ENCODE data around the gene LAMTOR5.

The LAMTOR5 gene

GRCh38 chr1:110393691-110394492 lies 13.6 kb downstream of the LAMTOR5 start:
- DNase-seq = no peak

- DNase-seq = no peak
These were observed 14.2 kb downstream of the LAMTOR5 start for GRCh38 chr1:110393286-110393685.

GRCh38 chr1:110390692-110391245 lies 16.7 kb downstream of the LAMTOR5 start, which contains the start of gene SLC16A4:
SLC16A4 (minus strand) TSS chr1:110391026; CDS start chr1:110389323, 1,703 bp downstream.
- DNase-seq = peak; percentile 37

DNA sequence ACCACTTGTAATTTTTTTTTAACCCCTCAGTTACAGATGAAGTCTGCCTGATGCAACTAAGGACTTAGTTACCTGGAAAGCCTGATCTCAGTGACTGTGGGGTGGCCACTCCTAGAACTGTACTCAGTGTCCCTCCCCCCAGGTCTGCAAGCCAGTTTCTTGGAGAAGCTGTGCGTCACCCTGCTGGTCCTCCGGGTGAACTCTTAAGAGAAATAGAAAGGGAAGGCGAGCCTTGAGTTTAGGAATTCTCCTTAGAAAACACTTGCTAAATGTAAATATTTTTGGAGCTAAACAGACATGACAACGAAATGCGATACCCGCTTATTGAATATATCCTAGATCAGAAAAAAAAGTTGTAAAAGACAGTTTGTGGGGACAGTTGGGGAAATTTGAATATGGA lies 17.4 kb downstream of the LAMTOR5 start:
- no peak for DNase-seq

- DNase-seq = no peak
These were observed 20.3 kb downstream of the LAMTOR5 start for GRCh38 chr1:110387048-110387754.

GRCh38 chr1:110385369-110385768 lies 22.1 kb downstream of the LAMTOR5 start:
- no peak for DNase-seq

DNA sequence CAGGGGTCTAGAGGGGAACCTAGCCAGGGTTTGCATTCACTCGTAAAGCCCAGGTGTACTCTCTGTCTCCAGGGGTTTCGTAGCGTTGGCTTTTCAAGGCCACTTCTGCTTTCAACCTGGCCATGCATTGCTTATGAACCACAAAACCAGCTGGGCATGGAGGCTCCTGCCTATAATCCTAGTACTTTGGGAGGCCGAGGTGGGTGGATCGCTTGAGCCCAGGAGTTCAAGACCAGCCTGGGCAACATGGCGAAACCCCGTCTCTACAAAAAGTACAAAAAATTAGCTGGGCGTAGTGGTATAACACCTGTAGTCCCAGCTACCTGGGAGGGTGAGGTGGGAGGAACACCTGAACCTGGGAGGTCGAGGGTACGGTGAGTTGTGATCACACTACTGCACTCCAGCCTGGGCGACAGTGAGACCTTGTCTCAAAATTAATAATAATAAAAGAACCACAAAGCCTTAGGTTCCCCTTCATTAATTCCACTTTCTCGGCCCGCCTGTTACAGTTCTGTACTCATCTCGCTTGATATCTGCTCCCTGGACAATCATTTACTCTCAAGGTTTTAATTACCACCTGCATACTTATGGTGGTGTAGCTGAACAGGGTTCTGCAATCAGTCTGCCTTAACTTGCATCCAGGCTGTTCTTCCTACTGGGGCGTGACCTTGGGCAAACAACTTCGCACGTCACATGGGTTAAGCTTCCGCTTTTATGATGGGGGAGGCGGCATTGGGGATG lies 22.7 kb downstream of the LAMTOR5 start:
- DNase-seq = no peak

DNA sequence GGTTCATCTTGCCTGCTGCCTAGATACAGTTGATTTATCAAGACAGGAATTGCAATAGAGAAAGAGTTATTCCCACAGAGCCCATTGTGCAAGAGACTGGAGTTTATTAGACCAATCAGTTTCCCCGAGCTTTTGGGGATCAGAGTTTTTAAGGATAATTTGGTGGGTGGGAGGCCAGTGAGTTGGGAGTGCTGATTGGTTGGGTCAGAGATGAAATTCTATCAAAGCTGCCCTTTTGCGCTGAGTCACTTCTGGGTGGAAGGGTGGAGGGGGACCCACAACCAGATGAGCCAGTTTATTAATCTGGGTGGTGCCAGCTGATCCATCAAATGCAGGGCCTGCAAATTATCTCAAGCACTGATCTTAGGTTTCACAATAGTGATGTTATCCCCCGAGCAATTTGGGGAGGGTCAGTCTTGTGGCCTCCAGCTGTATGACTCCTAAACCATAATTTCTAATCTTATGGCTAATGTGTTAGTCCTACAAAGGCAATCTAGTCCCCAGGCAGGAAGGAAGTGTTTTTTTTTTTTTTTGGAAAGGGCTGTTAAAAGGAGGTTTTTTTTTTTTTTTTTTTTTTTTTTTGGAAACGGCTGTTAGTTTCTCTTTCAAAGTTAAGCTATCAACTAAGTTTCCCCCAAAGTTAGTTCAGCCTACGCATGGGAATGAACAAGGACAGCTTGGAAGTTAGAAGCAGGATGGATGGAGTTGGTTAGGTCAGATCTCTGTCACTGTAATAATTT lies 24.1 kb downstream of the LAMTOR5 start:
- DNase-seq = no peak

GRCh38 chr1:110380672-110381283 lies 26.7 kb downstream of the LAMTOR5 start:
- DNase-seq = no peak

DNA sequence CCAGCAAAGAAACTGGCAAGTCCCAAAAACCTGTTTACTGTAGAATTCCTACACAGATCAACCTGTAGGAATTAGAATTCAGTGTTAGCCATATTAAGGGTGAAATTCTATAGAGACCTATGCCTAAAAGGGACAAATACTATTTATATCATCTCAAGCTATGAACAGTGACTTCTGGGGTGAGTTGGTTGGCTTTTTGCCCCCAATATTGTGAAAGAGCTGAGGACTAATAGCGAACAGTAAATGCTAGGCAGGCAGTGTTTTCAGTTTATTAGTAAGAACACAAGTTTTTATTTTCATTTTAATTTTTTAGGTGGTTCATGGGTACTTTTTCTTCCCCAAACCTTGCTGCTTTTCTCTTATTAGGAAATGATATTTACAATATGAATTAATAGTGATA lies 32.0 kb downstream of the LAMTOR5 start:
- no peak for DNase-seq

- DNase-seq = no peak
These were observed 36.7 kb downstream of the LAMTOR5 start for GRCh38 chr1:110370827-110371226.

DNA sequence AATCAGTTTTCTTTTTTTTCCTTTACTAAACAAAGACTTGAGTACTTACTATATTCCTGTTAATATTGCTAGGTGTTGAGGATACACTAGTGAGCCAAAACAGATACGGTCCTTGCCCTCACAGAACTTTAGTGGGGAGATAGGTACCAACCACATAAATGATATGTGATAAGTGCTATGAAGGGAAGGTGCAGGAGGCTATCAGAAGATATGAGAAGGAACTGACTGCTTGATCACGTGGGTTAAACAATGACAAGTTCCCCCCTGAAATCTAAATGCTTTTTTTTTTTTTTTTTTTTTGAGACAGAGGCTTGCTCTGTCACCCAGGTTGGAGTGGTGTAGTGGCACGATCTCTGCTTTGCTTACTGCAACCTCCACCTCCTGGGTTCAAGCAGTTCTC lies 43.3 kb downstream of the LAMTOR5 start:
- no peak for DNase-seq

DNA sequence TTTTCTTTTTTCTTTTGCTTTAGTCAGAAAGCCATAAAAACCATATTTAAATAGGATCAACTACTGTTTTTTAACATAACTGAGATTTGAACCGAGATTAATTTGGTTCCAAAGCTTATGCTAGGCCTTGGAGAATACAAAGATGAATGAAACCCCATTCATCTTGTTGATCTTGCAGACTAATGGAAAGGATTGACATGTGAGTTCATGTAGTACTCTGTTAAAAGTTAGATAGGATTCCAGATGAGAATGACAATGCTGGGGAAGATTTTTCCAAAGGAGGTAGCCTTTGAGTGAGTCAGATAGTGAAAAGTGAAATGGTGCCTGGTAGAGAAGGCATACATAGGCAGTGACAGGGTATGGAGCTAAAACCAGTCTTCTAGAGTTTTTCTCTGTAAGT lies 45.6 kb downstream of the LAMTOR5 start:
- DNase-seq = no peak

DNA sequence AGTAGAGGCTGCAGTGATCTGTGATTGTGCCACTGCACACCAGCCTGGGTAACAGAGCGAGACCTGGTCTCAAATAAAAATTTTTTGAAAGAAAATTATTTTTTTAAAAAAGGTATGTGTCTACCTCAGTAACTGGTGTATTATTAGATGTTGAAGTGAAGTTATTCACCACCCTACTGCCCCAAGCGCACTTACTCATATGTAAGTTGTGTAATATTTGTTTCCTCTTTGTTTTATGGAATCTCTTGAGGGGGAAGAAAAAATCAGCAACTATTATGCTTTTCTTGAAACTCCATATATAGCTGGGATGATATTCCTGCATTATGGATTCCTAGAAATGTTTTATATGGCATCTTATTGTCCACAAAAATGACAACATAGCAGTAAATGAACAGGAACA lies 47.1 kb downstream of the LAMTOR5 start:
- no peak for DNase-seq

GRCh38 chr1:110356379-110356778 lies 51.1 kb downstream of the LAMTOR5 start:
- no peak for DNase-seq

- DNase-seq = no peak
These were observed 52.2 kb downstream of the LAMTOR5 start for GRCh38 chr1:110355321-110355720.
